Measurements from ENCODE around the gene IL10RB. TPM values are rescaled to one million over a fixed set of nuclear protein-coding genes. Genes with fewer than 3 reads are reported as not detected.
A peak's percentile ranks its signal among the peaks of the same experiment; 100 is the strongest.

IL10RB gene
- total RNA-seq, 4 donors from 2014 or later, result 17.5 to 27.3 (median 21.3) TPM

- peaks cover 0 to 32% (median 16%) of the 10 kb centered on the region in 4 donors for H3K4me1 ChIP-seq
- WGBS, 2 donors, result 50 to 53% methylated on average over 3 of the region's 3 CpGs
Measured at GRCh38 chr21:33228455-33228854, 37.7 kb upstream of the IL10RB start.

GRCh38 chr21:33229099-33229783 is 36.9 kb upstream of the IL10RB start:
- no peak for DNase-seq (ENCODE audit: low spot score in 2 of 2)
- Histone ChIP-seq H3K36me3 (no peaks in the 10 kb centered on the region), H3K9me3 (no peaks in the 10 kb centered on the region), H3K27ac (peak overlapping the region in 3 of 4 donors; percentile 18 to 98 (median 97)), H3K27me3 (no peaks in the 10 kb centered on the region), H3K4me3 (peak overlapping the region; percentile 3 to 100 (median 87)), H3K4me1 (peaks cover 0 to 40% (median 18%) of the 10 kb centered on the region in 4 donors)
- WGBS, 2 donors, result 40 to 42% methylated on average over 18 of the region's 18 CpGs
- TF ChIP-seq EP300 (IDR thresholded peaks at IDR 0.05) (no peak), CTCF (IDR thresholded peaks at IDR 0.05) (no peak), POLR2A (IDR thresholded peaks at IDR 0.05) (no peak)

More at GRCh38 chr21:33228455-33228854, 37.7 kb upstream of the IL10RB start:
- Histone ChIP-seq H3K27ac (no peak overlapping the region), H3K36me3 (no peaks in the 10 kb centered on the region), H3K9me3 (no peaks in the 10 kb centered on the region), H3K4me3 (no peak overlapping the region), H3K27me3 (no peaks in the 10 kb centered on the region)
- no peak for TF ChIP-seq POLR2A (IDR thresholded peaks at IDR 0.05)
- no peak for TF ChIP-seq EP300 (IDR thresholded peaks at IDR 0.05)
- TF ChIP-seq CTCF (IDR thresholded peaks at IDR 0.05), result no peak
- no peak for DNase-seq (ENCODE audit: low spot score in 2 of 2)

GRCh38 chr21:33229784-33230544 is 36.2 kb upstream of the IL10RB start, which contains the start of gene IFNAR2:
TSS of gene IFNAR2 (plus strand) at chr21:33229938. CDS start at chr21:33241923, 11,985 bp downstream.
- H3K4me1 ChIP-seq, result peaks cover 0 to 47% (median 22%) of the 10 kb centered on the region in 4 donors
- H3K4me3 ChIP-seq, result peak within 1 kb of the TSS; percentile 74 to 100 (median 95)

GRCh38 chr21:33230545-33231324 is 35.4 kb upstream of the IL10RB start:
- no peaks in the 10 kb centered on the region for H3K36me3 ChIP-seq
- 2 to 3% methylated on average over 28 to 29 of the region's 30 CpGs for WGBS, 2 donors
- no peaks in the 10 kb centered on the region for H3K27me3 ChIP-seq
- TF ChIP-seq POLR2A (IDR thresholded peaks at IDR 0.05) (no peak), EP300 (IDR thresholded peaks at IDR 0.05) (peak in 1 of 2 donors; percentile 10)
- no peaks in the 10 kb centered on the region for H3K9me3 ChIP-seq
- no peak for DNase-seq (ENCODE audit: low spot score in 2 of 2)
- peak overlapping the region; percentile 88 to 98 (median 96) for H3K27ac ChIP-seq
- peak overlapping the region; percentile 74 to 100 (median 95) for H3K4me3 ChIP-seq
- H3K4me1 ChIP-seq, result peaks cover 0 to 53% (median 24%) of the 10 kb centered on the region in 4 donors

More at GRCh38 chr21:33229784-33230544, 36.2 kb upstream of the IL10RB start, which contains the start of gene IFNAR2:
- Histone ChIP-seq H3K9me3 (no peaks in the 10 kb centered on the region), H3K36me3 (no peaks in the 10 kb centered on the region), H3K27me3 (no peaks in the 10 kb centered on the region), H3K27ac (peak within 1 kb of the TSS; percentile 88 to 98 (median 96))
- peak in 1 of 2 donors; percentile 77 for TF ChIP-seq EP300 (IDR thresholded peaks at IDR 0.05)
- no peak for TF ChIP-seq CTCF (IDR thresholded peaks at IDR 0.05)
- peak; percentile 80 to 81 for TF ChIP-seq POLR2A (IDR thresholded peaks at IDR 0.05)
- 1% methylated on average over 59 to 84 of the region's 95 CpGs for WGBS, 2 donors
- peak; percentile 43 to 48 for DNase-seq (ENCODE audit: low spot score in 2 of 2)

GRCh38 chr21:33231526-33231925 is 34.6 kb upstream of the IL10RB start:
- no peaks in the 10 kb centered on the region for H3K27me3 ChIP-seq
- WGBS, 2 donors, result 59 to 62% methylated on average over 8 of the region's 8 CpGs
- H3K9me3 ChIP-seq, result no peaks in the 10 kb centered on the region
- no peak for DNase-seq (ENCODE audit: low spot score in 2 of 2)
- H3K4me3 ChIP-seq, result peak overlapping the region; percentile 74 to 100 (median 95)
- H3K27ac ChIP-seq, result peak overlapping the region; percentile 88 to 98 (median 96)
- peaks cover 0 to 61% (median 26%) of the 10 kb centered on the region in 4 donors for H3K4me1 ChIP-seq
- no peak for TF ChIP-seq EP300 (IDR thresholded peaks at IDR 0.05)
- TF ChIP-seq POLR2A (IDR thresholded peaks at IDR 0.05), result no peak
- TF ChIP-seq CTCF (IDR thresholded peaks at IDR 0.05), result no peak
- no peaks in the 10 kb centered on the region for H3K36me3 ChIP-seq
